HepG2 (cell line): ENCODE results near the gene SUMO4.

Experiments
- HNRNPUL1 ChIP-seq: fragments of 200-400 bp; formaldehyde crosslinking; IDR thresholded peaks from 2 replicates; pipeline ENCODE4 v1.6.1; 2017; ENCODE audit warnings: low read depth, mild to moderate bottlenecking, low read length, moderate library complexity
- ZSCAN22 ChIP-seq: sonication (generic); formaldehyde crosslinking; IDR thresholded peaks from 2 replicates; pipeline ENCODE4 v1.4.0; 2020; ENCODE audit warnings: mild to moderate bottlenecking, missing genetic modification reagents
- TF ChIP-seq, protein P1 (sequence below): sonication (generic); formaldehyde crosslinking; IDR thresholded peaks from 2 replicates; pipeline ENCODE4 v1.4.0; 2020; ENCODE audit warnings: missing genetic modification reagents

DNA sequence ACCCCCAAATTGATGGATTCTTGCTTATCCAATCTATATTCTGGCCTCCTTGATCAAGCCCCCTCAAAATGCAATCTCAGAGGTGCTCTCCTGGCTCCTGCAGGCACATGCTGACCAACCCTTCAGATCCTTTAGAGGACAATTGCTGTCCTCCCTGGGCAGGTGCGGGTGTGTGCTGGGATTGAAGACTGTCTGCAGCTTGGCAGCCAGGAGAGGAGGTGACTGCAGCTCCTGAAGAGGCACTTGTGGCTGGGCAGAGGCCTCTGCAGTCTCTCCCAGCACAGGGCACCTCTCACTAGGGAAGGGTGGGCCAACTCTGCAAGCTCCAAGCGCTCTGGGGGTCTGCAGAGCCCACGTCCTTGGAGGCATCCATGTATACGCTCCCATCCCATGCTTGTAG is 28.5 kb downstream of the SUMO4 start:
- TF ChIP-seq HNRNPUL1: no peak
- no peak for TF ChIP-seq ZSCAN22 (CRISPR knock-in tag)
- TF ChIP-seq, protein P1, sequence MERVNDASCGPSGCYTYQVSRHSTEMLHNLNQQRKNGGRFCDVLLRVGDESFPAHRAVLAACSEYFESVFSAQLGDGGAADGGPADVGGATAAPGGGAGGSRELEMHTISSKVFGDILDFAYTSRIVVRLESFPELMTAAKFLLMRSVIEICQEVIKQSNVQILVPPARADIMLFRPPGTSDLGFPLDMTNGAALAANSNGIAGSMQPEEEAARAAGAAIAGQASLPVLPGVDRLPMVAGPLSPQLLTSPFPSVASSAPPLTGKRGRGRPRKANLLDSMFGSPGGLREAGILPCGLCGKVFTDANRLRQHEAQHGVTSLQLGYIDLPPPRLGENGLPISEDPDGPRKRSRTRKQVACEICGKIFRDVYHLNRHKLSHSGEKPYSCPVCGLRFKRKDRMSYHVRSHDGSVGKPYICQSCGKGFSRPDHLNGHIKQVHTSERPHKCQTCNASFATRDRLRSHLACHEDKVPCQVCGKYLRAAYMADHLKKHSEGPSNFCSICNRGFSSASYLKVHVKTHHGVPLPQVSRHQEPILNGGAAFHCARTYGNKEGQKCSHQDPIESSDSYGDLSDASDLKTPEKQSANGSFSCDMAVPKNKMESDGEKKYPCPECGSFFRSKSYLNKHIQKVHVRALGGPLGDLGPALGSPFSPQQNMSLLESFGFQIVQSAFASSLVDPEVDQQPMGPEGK: no peak
